ENCODE measurements around the gene MBNL2. TPM values are rescaled to one million over a fixed set of nuclear protein-coding genes. Genes with fewer than 3 reads are reported as not detected.

The MBNL2 gene
- total and polyA plus RNA-seq, 2 of the 4 experiments (the other 2 are of a cell fraction): 26.9 to 103 TPM

GRCh38 chr13:97301382-97302095 lies 79.4 kb downstream of the MBNL2 start (continued):
- TF ChIP-seq USF2 (IDR thresholded peaks at IDR 0.05; ENCODE audit: low read depth, low read length): no peak

GRCh38 chr13:97302611-97303010 lies 80.5 kb downstream of the MBNL2 start:
- H3K18ac ChIP-seq (ENCODE audit: low read depth, low read length): no peak overlapping the region
- H2AK5ac ChIP-seq (ENCODE audit: low read depth, low read length): no peak overlapping the region
- peaks cover 39% of the 10 kb centered on the region; the same call in 1 of the 2 replicates for H4K20me1 ChIP-seq (ENCODE audit: insufficient read depth, low read length)
- H3K9ac ChIP-seq (ENCODE audit: low read depth, low read length): no peak overlapping the region
- H3K4me3 ChIP-seq (ENCODE audit: insufficient read depth, low read depth, low read length): no peak overlapping the region
- no peak overlapping the region for H2BK120ac ChIP-seq (ENCODE audit: low read depth, low read length)
- TF ChIP-seq MXI1 (IDR thresholded peaks at IDR 0.05; ENCODE audit: borderline replicate concordance, low read depth, low read length) (no peak), USF2 (IDR thresholded peaks at IDR 0.05; ENCODE audit: low read depth, low read length) (no peak), RCOR1 (IDR thresholded peaks at IDR 0.05; ENCODE audit: insufficient replicate concordance, low read length) (no peak), BHLHE40 (IDR thresholded peaks at IDR 0.05; ENCODE audit: low read depth, low read length) (no peak), SMC3 (IDR thresholded peaks at IDR 0.05; ENCODE audit: low read depth, low read length) (no peak), ELK1 (IDR thresholded peaks at IDR 0.05; ENCODE audit: borderline replicate concordance, low read depth, low read length) (no peak), NFE2L2 (IDR thresholded peaks at IDR 0.05; ENCODE audit: low read depth, low read length) (no peak), CTCF (conservative IDR thresholded peaks at IDR 0.05; ENCODE audit: low read depth, low read length) (no peak), CHD1 (IDR thresholded peaks at IDR 0.05; ENCODE audit: low read depth, low read length) (no peak), MAZ (IDR thresholded peaks at IDR 0.05; ENCODE audit: borderline replicate concordance, low read depth, low read length) (no peak)
- H3K56ac ChIP-seq (ENCODE audit: extremely low read depth, insufficient read depth, low read length): no peak overlapping the region; the same call in 1 of the 2 replicates
- in situ Hi-C loops (cut with MboI; ENCODE audit: low sequenced_read_pairs) (no loop called here), dilution Hi-C loops (cut with HindIII; ENCODE audit: low sequenced_read_pairs, unreplicated experiment) (no loop called here), intact Hi-C loops (cut with micrococcal nuclease) (no loop called here)
- peak overlapping the region; percentile 31; the same call in 1 of the 2 replicates for H3K4ac ChIP-seq (ENCODE audit: low read depth, low read length)
- H2BK20ac ChIP-seq (ENCODE audit: low read depth, low read length): no peak overlapping the region
- no peak overlapping the region for H2AFZ ChIP-seq (replicated peaks; ENCODE audit: low read length, poor library complexity)
- H3K9me1 ChIP-seq (ENCODE audit: insufficient read depth, low read length): peaks cover 26% of the 10 kb centered on the region
- H3K27me3 ChIP-seq (ENCODE audit: control insufficient read depth, insufficient read depth, low read length): no peaks in the 10 kb centered on the region
- BruUV-seq (replicated peaks): no TSS peak
- peaks cover 20% of the 10 kb centered on the region for H3K4me1 ChIP-seq (ENCODE audit: control insufficient read depth, insufficient read depth, low read length)
- H2BK5ac ChIP-seq (ENCODE audit: low read depth, low read length, poor library complexity, severe bottlenecking): no peak overlapping the region
- no peak overlapping the region for H3K23ac ChIP-seq (ENCODE audit: low read depth, low read length)
- no peak for ATAC-seq (ENCODE audit: low read depth)
- no peak overlapping the region for H3K4me2 ChIP-seq (ENCODE audit: low read depth, low read length)
- H2AK9ac ChIP-seq (replicated peaks; ENCODE audit: low read depth, low read length, poor library complexity): no peak overlapping the region
- H4K91ac ChIP-seq (ENCODE audit: insufficient read depth, low read depth, low read length): no peak overlapping the region
- WGBS, 2 experiments (ENCODE audit: extremely low coverage in 2 of 2, insufficient read length in 1 of 2): no CpG with 5 or more reads among the region's 3 CpGs
- ChIA-PET POLR2A (ENCODE audit: unreplicated experiment) (no interaction called here), CTCF (interaction anchor here (1.2 kb wide), 1 partner anchor 32 kb away, joined by 3 read pairs; no protein-coding TSS in a partner anchor)
- H3K79me1 ChIP-seq (ENCODE audit: low read depth in 1 of 2, low read length in 2 of 2): peaks cover 42 to 75% of the 10 kb centered on the region in 2 experiments
- no peak overlapping the region for H3K27ac ChIP-seq (ENCODE audit: insufficient read depth, low read length)
- H4K5ac ChIP-seq (ENCODE audit: low read depth, low read length): no peak overlapping the region
- no peaks in the 10 kb centered on the region for H3K9me3 ChIP-seq (ENCODE audit: control insufficient read depth, insufficient read depth, low read length)
- no peak overlapping the region for H4K8ac ChIP-seq (ENCODE audit: low read depth in 2 of 2, low read length in 2 of 2)
- H3K36me3 ChIP-seq (ENCODE audit: control insufficient read depth, insufficient read depth, low read length): peaks cover 7% of the 10 kb centered on the region
- no peak overlapping the region for H2BK15ac ChIP-seq (ENCODE audit: low read depth, low read length)
- no peak for DNase-seq
- no peak overlapping the region for H3K14ac ChIP-seq (replicated peaks; ENCODE audit: low read depth, low read length)

Data from IMR-90 (cell line).